Sigmoid colon (tissue), 3 donors: ENCODE measurements around the gene GPR148.
"Not testable (repeated sequence)": the region's sequence is repeated elsewhere in the genome, so short reads cannot be mapped to it uniquely, and the experiment has no call there.

Experiments used
- POLR2A ChIP-seq, 2 donors: fragments of 450-650 bp; IDR thresholded peaks; one replicate each; pipeline ENCODE4 v1.6.1; 2016; ENCODE audit warnings: antibody characterized with exemption in 2 of 2, mild to moderate bottlenecking in 2 of 2, moderate library complexity in 2 of 2
- TF ChIP-seq, protein P1 (sequence below), 4 experiments: fragments of 450-650 bp in 3 of 4; fragments of 200-600 bp in 1 of 4; IDR thresholded peaks; one replicate each; pipeline ENCODE4 v1.5.1; 2016 to 2019; ENCODE audit warnings: antibody characterized with exemption in 4 of 4, mild to moderate bottlenecking in 3 of 4, moderate library complexity in 2 of 4

DNA sequence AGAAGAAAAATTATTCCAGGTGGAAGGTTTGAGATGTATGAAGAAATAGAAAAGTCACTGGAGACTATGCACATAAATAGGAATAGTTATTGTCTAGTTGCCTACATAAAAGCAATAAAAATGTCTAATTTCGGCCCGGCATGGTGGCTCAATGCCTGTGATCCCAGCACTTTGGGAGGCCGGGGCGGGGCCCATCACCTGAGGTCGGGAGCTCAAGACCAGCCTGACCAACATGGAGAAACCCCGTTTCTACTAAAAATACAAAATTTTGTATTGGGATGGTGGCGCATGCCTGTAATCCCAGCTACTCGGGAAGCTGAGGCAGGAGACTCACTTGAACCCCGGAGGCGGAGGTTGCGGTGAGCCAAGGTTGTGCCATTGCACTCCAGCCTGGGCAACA lies 3.4 kb downstream of the GPR148 start:
- TF ChIP-seq, protein P1, sequence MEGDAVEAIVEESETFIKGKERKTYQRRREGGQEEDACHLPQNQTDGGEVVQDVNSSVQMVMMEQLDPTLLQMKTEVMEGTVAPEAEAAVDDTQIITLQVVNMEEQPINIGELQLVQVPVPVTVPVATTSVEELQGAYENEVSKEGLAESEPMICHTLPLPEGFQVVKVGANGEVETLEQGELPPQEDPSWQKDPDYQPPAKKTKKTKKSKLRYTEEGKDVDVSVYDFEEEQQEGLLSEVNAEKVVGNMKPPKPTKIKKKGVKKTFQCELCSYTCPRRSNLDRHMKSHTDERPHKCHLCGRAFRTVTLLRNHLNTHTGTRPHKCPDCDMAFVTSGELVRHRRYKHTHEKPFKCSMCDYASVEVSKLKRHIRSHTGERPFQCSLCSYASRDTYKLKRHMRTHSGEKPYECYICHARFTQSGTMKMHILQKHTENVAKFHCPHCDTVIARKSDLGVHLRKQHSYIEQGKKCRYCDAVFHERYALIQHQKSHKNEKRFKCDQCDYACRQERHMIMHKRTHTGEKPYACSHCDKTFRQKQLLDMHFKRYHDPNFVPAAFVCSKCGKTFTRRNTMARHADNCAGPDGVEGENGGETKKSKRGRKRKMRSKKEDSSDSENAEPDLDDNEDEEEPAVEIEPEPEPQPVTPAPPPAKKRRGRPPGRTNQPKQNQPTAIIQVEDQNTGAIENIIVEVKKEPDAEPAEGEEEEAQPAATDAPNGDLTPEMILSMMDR (IDR thresholded peaks at IDR 0.05) = not testable (repeated sequence)
- not testable (repeated sequence) for TF ChIP-seq POLR2A (IDR thresholded peaks at IDR 0.05)
